GM12801 (cell line): ENCODE data around the gene DAPK1.

Experiments used
- TF ChIP-seq, protein P1 (sequence below): IDR thresholded peaks from one replicate; pipeline ENCODE4 v1.5.1; 2011; ENCODE audit warnings: control low read depth; ENCODE audit not compliant: insufficient read length; ENCODE audit errors: extremely low read depth

Gene DAPK1

GRCh38 chr9:87650611-87651295 is 153.1 kb downstream of the DAPK1 start:
- TF ChIP-seq, protein P1, sequence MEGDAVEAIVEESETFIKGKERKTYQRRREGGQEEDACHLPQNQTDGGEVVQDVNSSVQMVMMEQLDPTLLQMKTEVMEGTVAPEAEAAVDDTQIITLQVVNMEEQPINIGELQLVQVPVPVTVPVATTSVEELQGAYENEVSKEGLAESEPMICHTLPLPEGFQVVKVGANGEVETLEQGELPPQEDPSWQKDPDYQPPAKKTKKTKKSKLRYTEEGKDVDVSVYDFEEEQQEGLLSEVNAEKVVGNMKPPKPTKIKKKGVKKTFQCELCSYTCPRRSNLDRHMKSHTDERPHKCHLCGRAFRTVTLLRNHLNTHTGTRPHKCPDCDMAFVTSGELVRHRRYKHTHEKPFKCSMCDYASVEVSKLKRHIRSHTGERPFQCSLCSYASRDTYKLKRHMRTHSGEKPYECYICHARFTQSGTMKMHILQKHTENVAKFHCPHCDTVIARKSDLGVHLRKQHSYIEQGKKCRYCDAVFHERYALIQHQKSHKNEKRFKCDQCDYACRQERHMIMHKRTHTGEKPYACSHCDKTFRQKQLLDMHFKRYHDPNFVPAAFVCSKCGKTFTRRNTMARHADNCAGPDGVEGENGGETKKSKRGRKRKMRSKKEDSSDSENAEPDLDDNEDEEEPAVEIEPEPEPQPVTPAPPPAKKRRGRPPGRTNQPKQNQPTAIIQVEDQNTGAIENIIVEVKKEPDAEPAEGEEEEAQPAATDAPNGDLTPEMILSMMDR = no peak

GRCh38 chr9:87651431-87651830 is 153.8 kb downstream of the DAPK1 start:
- TF ChIP-seq, protein P1 = no peak

DNA sequence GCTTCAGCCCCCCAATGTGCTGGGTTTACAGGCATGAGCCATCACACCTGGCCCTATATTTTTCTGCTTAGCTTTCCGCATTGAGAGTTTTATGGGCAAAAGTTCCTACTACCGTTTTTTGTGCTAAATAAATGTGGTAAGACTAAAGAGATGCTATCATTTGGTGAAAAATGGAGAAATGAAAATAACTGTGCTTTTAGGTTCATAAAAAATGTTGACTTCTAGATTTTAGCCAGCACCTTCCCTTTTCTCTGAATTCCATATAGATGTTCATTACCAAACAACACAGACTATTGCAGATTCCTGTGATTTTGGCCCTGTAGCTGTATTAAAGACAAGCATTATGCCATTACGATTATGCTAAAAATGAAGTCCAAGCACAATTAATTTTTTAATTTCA is 156.3 kb downstream of the DAPK1 start:
- TF ChIP-seq, protein P1 = no peak

DNA sequence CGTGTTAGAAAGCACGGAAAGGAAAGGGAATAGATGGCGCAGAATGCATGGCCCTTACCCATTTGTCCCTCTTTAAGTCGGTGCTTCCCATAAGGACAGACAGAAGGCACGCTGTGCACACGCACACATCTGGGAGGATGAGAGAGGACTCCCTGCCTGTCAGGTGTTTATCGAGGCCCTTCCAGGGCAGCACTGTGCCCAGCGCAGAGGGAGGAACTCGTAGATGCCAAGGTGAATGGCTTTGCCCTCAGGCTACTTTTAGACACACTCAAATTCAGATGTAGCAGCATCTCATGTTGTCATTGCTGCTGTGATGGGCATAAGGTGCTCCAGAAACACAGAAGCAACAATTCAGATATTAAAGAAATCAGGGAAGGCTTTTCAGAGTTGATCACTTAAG is 158.1 kb downstream of the DAPK1 start:
- TF ChIP-seq, protein P1 = no peak

DNA sequence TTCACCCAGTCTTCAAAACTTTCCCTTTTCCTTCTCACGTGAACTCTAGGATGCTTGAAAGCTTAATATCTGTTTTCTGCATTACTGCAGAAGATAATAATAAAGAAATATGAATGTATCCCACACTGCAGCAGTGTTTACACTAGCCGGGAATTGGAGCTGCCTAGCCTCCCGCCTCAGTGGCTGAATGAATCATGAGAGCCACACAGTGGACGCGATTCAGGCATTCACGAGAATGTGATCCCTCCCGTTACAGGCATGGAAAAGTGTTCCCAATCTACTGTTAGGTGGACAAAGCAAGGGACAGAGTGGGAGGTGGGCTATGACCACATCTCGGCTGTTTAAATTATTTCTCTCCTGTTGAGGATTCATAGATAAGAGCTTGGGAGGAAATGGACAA is 158.8 kb downstream of the DAPK1 start:
- TF ChIP-seq, protein P1 = no peak

GRCh38 chr9:87657190-87657589 is 159.5 kb downstream of the DAPK1 start:
- TF ChIP-seq, protein P1 = no peak

DNA sequence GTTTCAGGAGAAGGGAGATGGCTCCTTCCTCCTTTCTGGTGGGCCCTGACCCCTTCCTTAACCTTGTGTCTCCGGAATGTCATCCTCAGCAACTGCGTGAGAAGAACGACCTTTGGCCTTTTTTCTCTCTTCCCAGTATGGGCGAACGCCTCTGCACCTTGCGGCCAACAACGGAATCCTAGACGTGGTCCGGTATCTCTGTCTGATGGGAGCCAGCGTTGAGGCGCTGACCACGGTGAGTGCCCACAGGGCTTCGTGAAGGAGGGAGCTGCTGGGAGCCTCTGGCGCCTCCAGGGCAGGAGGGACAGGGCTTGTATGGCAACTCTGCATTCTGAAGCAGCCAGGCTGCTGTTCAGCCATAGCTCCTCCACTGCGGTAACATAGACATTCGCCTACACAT is 160.2 kb downstream of the DAPK1 start:
- TF ChIP-seq, protein P1 = no peak
